Transverse colon (tissue), 4 donors: Measurements from ENCODE around the gene ANKFN1. TPM values are rescaled to one million over a fixed set of nuclear protein-coding genes. Genes with fewer than 3 reads are reported as not detected.

Experiments
- DNase-seq: peaks from one replicate; pipeline ENCODE4 v3.0.0-alpha.2; 2019
- H3K27ac ChIP-seq, 4 donors: fragments of 200-600 bp; sonication (generic); 2 replicates each; pipeline ENCODE4 v1.5.1; 2016 to 2018; ENCODE audit warnings: inconsistent platforms in 4 of 4
- H3K27me3 ChIP-seq: fragments of 200-600 bp; sonication (generic); 2 replicates; pipeline ENCODE4 v1.5.1; 2017; ENCODE audit warnings: inconsistent platforms
- H3K36me3 ChIP-seq, 4 donors: fragments of 200-600 bp; sonication (generic); 2 replicates each; pipeline ENCODE4 v1.5.1; 2017 to 2019; ENCODE audit warnings: inconsistent platforms in 4 of 4
- H3K4me1 ChIP-seq, 4 donors: fragments of 200-600 bp; sonication (generic); 2 replicates each; pipeline ENCODE4 v1.5.1; 2017 to 2020; ENCODE audit warnings: inconsistent platforms in 4 of 4
- H3K4me3 ChIP-seq, 4 donors: fragments of 200-600 bp; sonication (generic); 1 replicate in 1 of 4; 2 replicates in 3 of 4; pipeline versions ENCODE4 v1.5.1 to v1.6.1; 2017 to 2019; ENCODE audit warnings: inconsistent platforms in 4 of 4
- H3K9me3 ChIP-seq, 2 donors: fragments of 200-600 bp; sonication (generic); 2 replicates each; pipeline ENCODE4 v1.5.1; 2017 to 2019; ENCODE audit warnings: inconsistent platforms in 2 of 2
- CTCF ChIP-seq, 5 experiments: fragments of 200-600 bp in 3 of 5; fragments of 450-650 bp in 2 of 5; sonication (generic) in 3 of 5; IDR thresholded peaks; 1 replicate in 2 of 5; 2 replicates in 3 of 5; pipeline ENCODE4 v1.5.1; 2016 to 2017; ENCODE audit warnings: antibody characterized with exemption in 5 of 5, inconsistent platforms in 3 of 5, mild to moderate bottlenecking in 2 of 5, moderate library complexity in 1 of 5
- EP300 ChIP-seq: sonication (generic); formaldehyde crosslinking; IDR thresholded peaks from one replicate; pipeline ENCODE4 v1.6.1; 2017; ENCODE audit warnings: antibody characterized with exemption, low read depth
- POLR2A ChIP-seq: fragments of 450-650 bp; IDR thresholded peaks from one replicate; pipeline ENCODE4 v1.6.1; 2016; ENCODE audit warnings: antibody characterized with exemption, mild to moderate bottlenecking, moderate library complexity
- POLR2AphosphoS5 ChIP-seq, 3 donors: sonication (generic); formaldehyde crosslinking; IDR thresholded peaks; one replicate each; pipeline ENCODE4 v1.6.1; 2016; ENCODE audit warnings: antibody characterized with exemption in 3 of 3
- WGBS, 2 donors: methylation state at CpG; one replicate each; pipeline ENCODE4 v1.1.5; 2018; ENCODE audit warnings: low coverage in 1 of 2; 5-methylcytosine and 5-hydroxymethylcytosine counted together
- in situ Hi-C, 4 donors: fragments of 200-750 bp; cut with MboI; loops; one replicate each; pipeline versions ENCODE4 v1.15.0 to v1.15.1; 2017; ENCODE audit warnings: low sequenced_read_pairs in 3 of 4, low pct_ligation_motif_present in 1 of 4, low pct_unique_long_range_greater_than_20kb in 1 of 4
- intact Hi-C: fragments of 100-400 bp; cut with DNase I; formaldehyde crosslinking; loops from one replicate; pipeline ENCODE4 v1.15.1; 2023; ENCODE audit warnings: low total_unique reads
- total RNA-seq, 4 donors: library from RNA; depleted of rRNA; stranded (reverse); fragments of >200 nt; gene quantifications; one replicate each; pipeline ENCODE4 v1.1.0, GENCODE V29; 2016

The ANKFN1 gene
- total RNA-seq, 4 donors from 2014 or later, result 1.2 TPM; not detected in 3

- TF ChIP-seq EP300 (no peak), POLR2AphosphoS5 (IDR thresholded peaks at IDR 0.05) (no peak), CTCF (IDR thresholded peaks at IDR 0.05) (no peak), POLR2A (no peak)
- DNase-seq, result no peak
- no peaks in the 10 kb centered on the region for H3K36me3 ChIP-seq
- WGBS, 2 donors, result 52 to 66% methylated on average over 3 of the region's 3 CpGs
- intact Hi-C loops (no loop called here), in situ Hi-C loops (loop anchor here in 1 of 4 donors (25.0 kb wide), 1 partner anchor 217 kb away; no protein-coding TSS in a partner anchor)
- no peak overlapping the region for H3K4me3 ChIP-seq
- H3K27me3 ChIP-seq, result no peaks in the 10 kb centered on the region
- H3K9me3 ChIP-seq, result no peaks in the 10 kb centered on the region
- no peak overlapping the region for H3K27ac ChIP-seq
- no peaks in the 10 kb centered on the region for H3K4me1 ChIP-seq
Observed at GRCh38 chr17:56495556-56495955, 342.3 kb downstream of the ANKFN1 start.

GRCh38 chr17:56497132-56497531, 343.9 kb downstream of the ANKFN1 start:
- no peak for TF ChIP-seq POLR2AphosphoS5 (IDR thresholded peaks at IDR 0.05)
- TF ChIP-seq EP300, result no peak
- TF ChIP-seq CTCF (IDR thresholded peaks at IDR 0.05), result no peak
- no peak for TF ChIP-seq POLR2A
- DNase-seq, result no peak
- Histone ChIP-seq H3K36me3 (no peaks in the 10 kb centered on the region), H3K4me1 (no peaks in the 10 kb centered on the region), H3K27ac (no peak overlapping the region), H3K9me3 (no peaks in the 10 kb centered on the region), H3K4me3 (no peak overlapping the region), H3K27me3 (no peaks in the 10 kb centered on the region)
- in situ Hi-C loops, result loop anchor here in 1 of 4 donors (25.0 kb wide), 1 partner anchor 215 kb away; no protein-coding TSS in a partner anchor
- 80 to 82% methylated on average over 2 of the region's 2 CpGs for WGBS, 2 donors
- intact Hi-C loops, result no loop called here

GRCh38 chr17:56499799-56500388, 346.6 kb downstream of the ANKFN1 start:
- Histone ChIP-seq H3K27me3 (no peaks in the 10 kb centered on the region), H3K4me1 (no peaks in the 10 kb centered on the region), H3K4me3 (no peak overlapping the region), H3K36me3 (no peaks in the 10 kb centered on the region), H3K9me3 (no peaks in the 10 kb centered on the region), H3K27ac (no peak overlapping the region)
- intact Hi-C loops, result no loop called here
- in situ Hi-C loops, result loop anchor here in 1 of 4 donors (25.0 kb wide), 1 partner anchor 212 kb away; no protein-coding TSS in a partner anchor
- no peak for DNase-seq
- no peak for TF ChIP-seq EP300
- TF ChIP-seq CTCF (IDR thresholded peaks at IDR 0.05), result peak in 3 of 5 experiments; percentile 31 to 34 (median 31)
- 72 to 91% methylated on average over 1 of the region's 1 CpG for WGBS, 2 donors

- WGBS, 2 donors, result 70 to 83% methylated on average over 3 to 5 of the region's 5 CpGs
- DNase-seq, result no peak
- no peaks in the 10 kb centered on the region for H3K4me1 ChIP-seq
- no peak overlapping the region for H3K4me3 ChIP-seq
- H3K27ac ChIP-seq, result no peak overlapping the region
- no peaks in the 10 kb centered on the region for H3K36me3 ChIP-seq
- in situ Hi-C loops, result no loop called here
- H3K9me3 ChIP-seq, result no peaks in the 10 kb centered on the region
- intact Hi-C loops, result no loop called here
- H3K27me3 ChIP-seq, result no peaks in the 10 kb centered on the region
- TF ChIP-seq EP300 (no peak), CTCF (IDR thresholded peaks at IDR 0.05) (no peak), POLR2AphosphoS5 (IDR thresholded peaks at IDR 0.05) (no peak), POLR2A (no peak)
Observed at GRCh38 chr17:56502120-56502654, 348.9 kb downstream of the ANKFN1 start.
